OCI-LY7 (cell line): ENCODE results near the gene KIAA0232.

Experiments used
- CTCF ChIP-seq: fragments of 200-600 bp; sonication (generic); conservative IDR thresholded peaks from 2 replicates; pipeline ENCODE4 v1.5.1; 2014; ENCODE audit warnings: mild to moderate bottlenecking, antibody characterized with exemption, low read length, moderate library complexity, mixed read lengths
- EZH2phosphoT487 ChIP-seq: fragments of 200-600 bp; sonication (generic); IDR thresholded peaks from 2 replicates; pipeline ENCODE4 v1.6.1; 2018; ENCODE audit warnings: low read depth, borderline replicate concordance, mild to moderate bottlenecking, mixed run types, antibody characterized with exemption, low read length, moderate library complexity, mixed read lengths

GRCh38 chr4:6839579-6839978, 57.1 kb downstream of the KIAA0232 start:
- TF ChIP-seq CTCF, result no peak
- TF ChIP-seq EZH2phosphoT487, result no peak
